Immature natural killer cell (primary cell): ENCODE results near the gene PDCD11. TPM values are rescaled to one million over a fixed set of nuclear protein-coding genes. Genes with fewer than 3 reads are reported as not detected.

Experiments
- DNase-seq, 3 donors: peaks; one replicate each; pipeline ENCODE4 v3.0.0; 2022; ENCODE audit warnings: mixed read lengths in 1 of 3
- H3K27ac Mint-ChIP-seq, 6 donors: one replicate each; pipeline ENCODE4 v1.8.0; 2020; ENCODE audit warnings: mixed read lengths in 6 of 6, mild to moderate bottlenecking in 5 of 6, inconsistent platforms in 4 of 6, moderate library complexity in 3 of 6
- H3K27me3 Mint-ChIP-seq, 3 donors: one replicate each; pipeline ENCODE4 v1.8.0; 2020 to 2021; ENCODE audit warnings: low read depth in 3 of 3, mild to moderate bottlenecking in 3 of 3, mixed read lengths in 3 of 3, moderate library complexity in 3 of 3, inconsistent platforms in 1 of 3
- H3K36me3 Mint-ChIP-seq, 3 donors: one replicate each; pipeline ENCODE4 v1.8.0; 2020; ENCODE audit warnings: mixed read lengths in 3 of 3, inconsistent platforms in 2 of 3, mild to moderate bottlenecking in 2 of 3
- H3K4me1 Mint-ChIP-seq, 2 donors: one replicate each; pipeline ENCODE4 v1.8.0; 2020; ENCODE audit warnings: inconsistent platforms in 2 of 2, mild to moderate bottlenecking in 2 of 2, mixed read lengths in 2 of 2, moderate library complexity in 1 of 2
- H3K4me3 Mint-ChIP-seq, 5 donors: one replicate each; pipeline ENCODE4 v1.8.0; 2020; ENCODE audit warnings: mild to moderate bottlenecking in 5 of 5, mixed read lengths in 5 of 5, inconsistent platforms in 3 of 5, moderate library complexity in 3 of 5
- H3K9me3 Mint-ChIP-seq, 6 donors: one replicate each; pipeline ENCODE4 v1.8.0; 2020; ENCODE audit warnings: mild to moderate bottlenecking in 6 of 6, mixed read lengths in 6 of 6, inconsistent platforms in 4 of 6, moderate library complexity in 3 of 6
- polyA plus RNA-seq, 3 donors: library from polyadenylated mRNA; unstranded; fragments of 300-500 nt; fragmentation: Illumina TruSeq; gene quantifications; one replicate each; pipeline ENCODE4 v1.2.3, GENCODE V29; 2021

Gene PDCD11
- polyA plus RNA-seq, 3 donors from 2014 or later, result 0.67 to 12.0 (median 6.6) TPM

- Mint-ChIP-seq H3K27ac (peak overlapping the region; percentile 76 to 92 (median 84)), H3K4me1 (peaks cover 22 to 26% of the 10 kb centered on the region in 2 donors), H3K27me3 (peaks cover 0 to 2% (median 0%) of the 10 kb centered on the region in 3 donors), H3K4me3 (peak overlapping the region; percentile 74 to 80 (median 78)), H3K36me3 (no peaks in the 10 kb centered on the region), H3K9me3 (no peaks in the 10 kb centered on the region)
- no peak for DNase-seq
Observed at GRCh38 chr10:103459615-103460014, 63.2 kb downstream of the PDCD11 start.

GRCh38 chr10:103463499-103463898 lies 67.1 kb downstream of the PDCD11 start:
- Mint-ChIP-seq H3K4me3 (no peak overlapping the region), H3K27me3 (peaks cover 0 to 2% (median 0%) of the 10 kb centered on the region in 3 donors), H3K27ac (peak overlapping the region in 1 of 6 donors; percentile 85), H3K36me3 (no peaks in the 10 kb centered on the region), H3K4me1 (peaks cover 28 to 32% of the 10 kb centered on the region in 2 donors), H3K9me3 (no peaks in the 10 kb centered on the region)
- no peak for DNase-seq

DNA sequence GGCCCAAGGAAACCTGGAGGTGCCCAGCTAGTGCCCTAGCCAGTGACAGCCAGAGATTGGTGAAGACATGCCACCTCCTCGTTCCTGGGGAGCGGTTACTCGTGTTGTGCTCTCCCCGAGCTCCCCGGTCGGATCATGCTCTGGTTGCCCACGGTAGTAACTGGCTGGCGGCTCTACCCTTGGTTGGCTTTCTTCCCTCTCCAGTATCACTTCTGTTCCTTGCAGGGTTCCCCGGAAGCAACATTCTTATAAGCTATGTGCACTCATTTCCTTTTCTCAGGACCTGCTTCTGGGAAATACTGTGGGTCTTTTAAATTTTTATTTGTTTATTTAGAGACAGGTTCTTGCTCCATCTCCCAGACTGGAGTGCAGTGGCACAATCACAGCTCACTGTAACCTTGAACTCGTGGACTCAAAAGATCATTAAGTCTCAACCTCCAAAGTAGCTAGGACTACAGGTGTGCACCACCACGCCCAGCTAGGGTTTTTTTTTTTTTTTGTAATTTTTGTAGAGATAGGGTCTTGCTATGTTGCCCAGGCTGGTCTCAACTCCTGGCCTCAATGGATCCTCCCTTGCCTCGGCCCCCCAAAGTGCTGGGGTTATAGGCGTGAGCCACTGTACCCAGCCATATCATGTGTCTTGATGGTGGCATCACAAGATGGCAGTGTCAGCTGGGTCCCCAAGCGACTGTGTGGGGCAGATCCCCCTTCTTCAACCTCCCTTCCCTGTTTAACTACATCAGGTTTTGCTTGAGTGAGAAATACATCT lies 69.2 kb downstream of the PDCD11 start:
- H3K27ac Mint-ChIP-seq, result no peak overlapping the region
- DNase-seq, result no peak
- H3K9me3 Mint-ChIP-seq, result no peaks in the 10 kb centered on the region
- H3K4me1 Mint-ChIP-seq, result peaks cover 26 to 28% of the 10 kb centered on the region in 2 donors
- no peaks in the 10 kb centered on the region for H3K36me3 Mint-ChIP-seq
- peaks cover 1 to 3% (median 2%) of the 10 kb centered on the region in 3 donors for H3K27me3 Mint-ChIP-seq
- H3K4me3 Mint-ChIP-seq, result no peak overlapping the region

DNA sequence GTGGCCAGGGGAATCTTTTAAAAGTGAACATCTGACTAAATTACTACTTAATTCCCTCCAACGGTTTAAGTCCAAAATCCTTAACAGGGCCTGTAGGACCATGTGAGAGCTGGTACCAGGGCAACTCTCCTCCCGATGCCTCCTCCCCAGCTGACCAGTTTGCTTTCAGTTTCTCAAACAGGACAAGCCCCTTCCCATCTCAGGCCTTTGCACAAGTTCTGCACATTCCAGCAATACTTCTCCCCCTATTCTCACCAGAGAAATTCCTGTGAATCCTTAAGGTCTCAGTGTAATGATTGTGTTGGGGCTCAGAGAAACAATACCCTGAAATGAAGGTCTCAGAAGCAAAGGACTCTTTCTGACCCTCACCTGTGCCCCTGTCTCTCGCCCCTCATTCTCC lies 70.3 kb downstream of the PDCD11 start:
- Mint-ChIP-seq H3K27me3 (peaks cover 3 to 5% (median 3%) of the 10 kb centered on the region in 3 donors), H3K27ac (peak overlapping the region in 4 of 6 donors; percentile 39 to 85 (median 48)), H3K4me3 (no peak overlapping the region), H3K9me3 (no peaks in the 10 kb centered on the region), H3K36me3 (no peaks in the 10 kb centered on the region), H3K4me1 (peaks cover 38% of the 10 kb centered on the region in 2 donors)
- DNase-seq, result no peak

DNA sequence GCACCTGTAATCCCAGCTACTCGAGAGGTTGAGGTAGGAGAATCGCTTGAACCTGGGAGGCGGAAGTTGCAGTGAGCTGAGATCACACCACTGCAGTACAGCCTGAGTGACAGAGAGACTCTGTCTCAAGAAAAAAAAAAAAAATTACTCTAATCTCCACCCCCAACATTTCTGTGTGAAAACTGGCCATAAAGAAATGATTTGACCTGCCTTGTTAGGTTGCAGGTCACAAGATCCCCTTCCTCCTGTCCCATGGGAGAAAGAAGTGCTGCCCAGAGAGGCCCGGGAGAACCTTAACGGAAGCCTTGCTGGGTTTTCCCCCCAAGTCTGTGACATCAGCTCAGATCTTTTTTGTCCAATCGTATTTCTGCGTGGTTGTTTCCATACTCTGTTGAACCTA lies 71.0 kb downstream of the PDCD11 start:
- H3K27ac Mint-ChIP-seq, result peak overlapping the region in 4 of 6 donors; percentile 34 to 85 (median 58)
- H3K4me1 Mint-ChIP-seq, result peaks cover 45% of the 10 kb centered on the region in 2 donors
- H3K4me3 Mint-ChIP-seq, result no peak overlapping the region
- no peaks in the 10 kb centered on the region for H3K36me3 Mint-ChIP-seq
- no peak for DNase-seq
- H3K27me3 Mint-ChIP-seq, result peaks cover 3 to 5% (median 3%) of the 10 kb centered on the region in 3 donors
- H3K9me3 Mint-ChIP-seq, result no peaks in the 10 kb centered on the region

DNA sequence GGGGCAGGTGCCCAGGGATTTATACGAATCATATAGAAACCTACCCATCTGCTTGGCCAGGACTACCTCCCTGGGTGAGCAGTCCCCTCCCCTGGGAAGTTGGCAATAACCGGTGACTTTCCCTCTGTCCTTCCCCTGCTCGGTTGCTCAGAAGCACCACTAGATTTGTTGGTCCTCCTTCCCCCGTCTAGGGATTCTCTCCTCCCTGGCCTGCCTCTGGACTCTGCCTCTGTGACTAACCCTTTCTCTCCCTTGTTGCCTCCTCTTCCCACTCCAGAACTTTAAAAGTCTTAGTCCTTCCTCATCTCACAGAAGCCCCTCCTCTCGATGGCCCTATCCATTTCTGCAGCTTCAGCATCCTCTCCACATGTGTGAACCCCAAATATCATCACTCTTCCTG lies 72.8 kb downstream of the PDCD11 start:
- Mint-ChIP-seq H3K27me3 (peaks cover 3 to 5% (median 3%) of the 10 kb centered on the region in 3 donors), H3K4me3 (peak overlapping the region in 1 of 5 donors; percentile 15), H3K9me3 (no peaks in the 10 kb centered on the region), H3K27ac (peak overlapping the region; percentile 4 to 97 (median 84)), H3K4me1 (peaks cover 53 to 59% of the 10 kb centered on the region in 2 donors), H3K36me3 (no peaks in the 10 kb centered on the region)
- DNase-seq, result no peak

GRCh38 chr10:103470761-103471653 lies 74.6 kb downstream of the PDCD11 start:
- peak; percentile 75 to 84 (median 81) for DNase-seq
- Mint-ChIP-seq H3K36me3 (no peaks in the 10 kb centered on the region), H3K27ac (peak overlapping the region; percentile 86 to 98 (median 96)), H3K4me3 (peak overlapping the region; percentile 66 to 89 (median 77)), H3K9me3 (no peaks in the 10 kb centered on the region), H3K4me1 (peaks cover 53 to 61% of the 10 kb centered on the region in 2 donors), H3K27me3 (peaks cover 3 to 5% (median 3%) of the 10 kb centered on the region in 3 donors)

- H3K9me3 Mint-ChIP-seq, result no peaks in the 10 kb centered on the region
- H3K4me3 Mint-ChIP-seq, result peak overlapping the region; percentile 66 to 89 (median 77)
- peak overlapping the region; percentile 86 to 98 (median 96) for H3K27ac Mint-ChIP-seq
- no peak for DNase-seq
- H3K36me3 Mint-ChIP-seq, result no peaks in the 10 kb centered on the region
- H3K27me3 Mint-ChIP-seq, result peaks cover 3 to 5% (median 3%) of the 10 kb centered on the region in 3 donors
- peaks cover 48 to 61% of the 10 kb centered on the region in 2 donors for H3K4me1 Mint-ChIP-seq
Observed at GRCh38 chr10:103472005-103472404, 75.6 kb downstream of the PDCD11 start.

- Mint-ChIP-seq H3K27me3 (peaks cover 3% of the 10 kb centered on the region in 3 donors), H3K4me3 (peak overlapping the region in 1 of 5 donors; percentile 14), H3K27ac (peak overlapping the region in 4 of 6 donors; percentile 45 to 82 (median 63)), H3K36me3 (no peaks in the 10 kb centered on the region), H3K9me3 (no peaks in the 10 kb centered on the region), H3K4me1 (peaks cover 43 to 51% of the 10 kb centered on the region in 2 donors)
- DNase-seq, result no peak
Observed at GRCh38 chr10:103473261-103473671, 76.8 kb downstream of the PDCD11 start.

- Mint-ChIP-seq H3K4me3 (peak overlapping the region in 3 of 5 donors; percentile 19 to 44 (median 42)), H3K36me3 (no peaks in the 10 kb centered on the region), H3K27ac (peak overlapping the region in 5 of 6 donors; percentile 5 to 82 (median 74)), H3K27me3 (peaks cover 3% of the 10 kb centered on the region in 3 donors), H3K4me1 (peaks cover 42 to 50% of the 10 kb centered on the region in 2 donors), H3K9me3 (no peaks in the 10 kb centered on the region)
- DNase-seq, result no peak
Observed at GRCh38 chr10:103474077-103474476, 77.7 kb downstream of the PDCD11 start.

DNA sequence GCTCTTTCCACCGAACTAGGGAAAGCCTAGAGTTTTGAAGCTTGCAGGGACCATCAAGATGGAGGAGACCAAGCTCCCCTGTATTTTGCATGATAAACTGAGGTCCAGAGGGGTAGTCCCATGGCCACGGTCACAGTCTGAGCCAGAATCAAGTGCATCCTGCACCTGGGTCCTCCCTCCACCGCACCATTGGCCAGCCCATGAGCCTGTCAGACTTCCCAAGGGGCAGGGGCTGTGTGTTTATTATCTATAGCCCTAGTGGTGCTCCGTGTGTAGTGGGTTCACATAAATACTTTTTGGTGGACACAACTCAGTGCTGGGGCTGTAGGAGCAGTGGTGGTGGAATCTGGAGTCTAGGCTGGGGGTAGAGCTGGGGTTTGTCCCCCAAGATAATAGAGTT lies 79.0 kb downstream of the PDCD11 start:
- no peak for DNase-seq
- no peak overlapping the region for H3K4me3 Mint-ChIP-seq
- no peaks in the 10 kb centered on the region for H3K9me3 Mint-ChIP-seq
- peak overlapping the region in 3 of 6 donors; percentile 57 to 66 (median 58) for H3K27ac Mint-ChIP-seq
- H3K4me1 Mint-ChIP-seq, result peaks cover 29 to 36% of the 10 kb centered on the region in 2 donors
- H3K27me3 Mint-ChIP-seq, result peaks cover 0 to 3% (median 1%) of the 10 kb centered on the region in 3 donors
- H3K36me3 Mint-ChIP-seq, result no peaks in the 10 kb centered on the region

DNA sequence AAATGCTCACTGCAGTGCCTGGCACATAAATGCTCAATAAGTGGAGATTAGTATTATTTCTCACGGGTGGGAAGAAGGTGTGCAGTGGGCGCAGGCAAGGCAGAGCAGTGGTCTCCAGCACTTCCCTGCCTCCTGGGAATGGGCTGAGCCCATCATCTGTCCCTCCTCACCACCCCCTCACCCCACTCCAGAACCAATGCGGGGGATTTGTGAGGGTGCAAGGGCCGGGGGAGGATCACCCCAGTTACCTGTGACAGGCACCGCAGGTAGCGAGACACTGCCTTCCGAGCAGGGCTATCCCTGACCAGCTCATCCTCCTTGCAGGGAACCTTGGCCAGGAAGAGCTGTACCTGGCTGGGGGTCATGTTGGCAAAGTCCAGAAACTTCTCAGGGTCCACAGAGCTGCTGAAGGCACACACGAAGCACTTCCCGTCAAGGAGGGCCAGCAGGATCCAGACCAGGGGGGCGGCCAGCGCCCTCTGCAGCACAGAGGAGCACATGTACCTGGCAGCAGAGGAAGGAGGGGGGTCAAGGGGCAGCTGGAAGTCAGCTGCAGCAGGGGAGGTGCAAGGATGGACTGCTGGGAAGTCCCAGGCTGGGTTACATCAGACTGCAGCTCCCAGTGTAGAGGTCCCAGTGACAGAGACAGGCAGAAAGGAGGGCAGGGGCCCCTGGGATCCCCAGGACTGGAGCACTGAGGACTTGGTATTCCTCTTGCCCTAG lies 79.8 kb downstream of the PDCD11 start:
- DNase-seq, result peak in 1 of 3 donors; percentile 15
- peak overlapping the region in 1 of 6 donors; percentile 40 for H3K27ac Mint-ChIP-seq
- H3K36me3 Mint-ChIP-seq, result no peaks in the 10 kb centered on the region
- no peaks in the 10 kb centered on the region for H3K9me3 Mint-ChIP-seq
- H3K4me1 Mint-ChIP-seq, result peaks cover 23 to 28% of the 10 kb centered on the region in 2 donors
- no peak overlapping the region for H3K4me3 Mint-ChIP-seq
- H3K27me3 Mint-ChIP-seq, result peaks cover 0 to 2% (median 0%) of the 10 kb centered on the region in 3 donors

- no peaks in the 10 kb centered on the region for H3K36me3 Mint-ChIP-seq
- no peaks in the 10 kb centered on the region for H3K9me3 Mint-ChIP-seq
- no peak overlapping the region for H3K4me3 Mint-ChIP-seq
- no peaks in the 10 kb centered on the region for H3K27me3 Mint-ChIP-seq
- H3K4me1 Mint-ChIP-seq, result peaks cover 10 to 14% of the 10 kb centered on the region in 2 donors
- no peak overlapping the region for H3K27ac Mint-ChIP-seq
- no peak for DNase-seq
Observed at GRCh38 chr10:103478671-103479070, 82.2 kb downstream of the PDCD11 start.
